ENCODE results near the gene CCND1.
"Not testable (repeated sequence)": the region's sequence is repeated elsewhere in the genome, so short reads cannot be mapped to it uniquely, and the experiment has no call there.

Gene CCND1

DNA sequence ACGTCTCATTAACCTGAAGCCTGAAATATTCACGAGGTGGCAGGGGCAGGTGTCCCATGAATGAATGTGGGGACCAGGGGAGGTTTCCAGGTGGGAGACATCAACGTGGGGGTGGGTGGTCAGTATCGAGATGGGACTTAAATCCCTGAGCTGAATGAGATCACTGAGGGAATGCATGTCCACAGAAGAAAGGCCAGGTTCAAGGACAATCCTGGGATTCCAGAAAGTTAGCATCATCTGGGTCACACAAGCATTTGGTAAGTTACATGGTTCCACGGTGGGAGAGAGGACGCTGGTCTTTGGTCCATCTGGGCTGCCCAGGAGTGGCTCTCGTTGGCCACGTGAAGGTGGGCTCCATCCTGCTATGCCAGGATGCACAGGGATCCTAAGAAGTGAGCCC lies 22.7 kb upstream of the CCND1 start:
- DNase-seq = no peak

DNA sequence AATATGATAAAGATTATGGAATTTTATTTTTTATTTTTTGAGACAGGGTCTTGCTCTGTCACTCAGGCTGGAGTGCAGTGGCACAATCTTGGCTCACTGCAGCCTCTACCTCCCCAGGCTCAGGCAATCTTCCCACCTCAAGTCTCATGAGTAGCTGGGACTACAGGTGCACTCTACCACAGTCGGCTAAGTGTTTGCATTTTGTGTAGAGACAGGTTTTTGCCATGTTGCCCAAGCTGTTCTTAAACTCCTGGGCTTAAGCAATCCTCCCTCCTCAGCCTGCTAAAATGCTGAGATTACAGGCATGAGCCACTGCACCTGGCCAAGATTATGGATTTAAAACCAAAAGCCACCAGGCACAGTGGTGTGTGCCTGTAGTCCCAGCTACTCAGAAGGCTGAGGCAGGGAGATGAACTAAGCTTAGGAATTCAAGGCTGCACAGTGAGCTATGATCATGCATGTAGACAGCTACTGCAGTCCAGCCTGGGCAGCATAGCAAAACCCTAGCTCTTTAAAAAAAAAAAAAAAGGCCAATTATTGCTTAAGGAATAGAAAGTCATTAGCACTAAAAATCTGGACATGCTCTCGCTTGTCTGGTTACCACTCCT lies 20.2 kb upstream of the CCND1 start:
- no peak for DNase-seq

DNA sequence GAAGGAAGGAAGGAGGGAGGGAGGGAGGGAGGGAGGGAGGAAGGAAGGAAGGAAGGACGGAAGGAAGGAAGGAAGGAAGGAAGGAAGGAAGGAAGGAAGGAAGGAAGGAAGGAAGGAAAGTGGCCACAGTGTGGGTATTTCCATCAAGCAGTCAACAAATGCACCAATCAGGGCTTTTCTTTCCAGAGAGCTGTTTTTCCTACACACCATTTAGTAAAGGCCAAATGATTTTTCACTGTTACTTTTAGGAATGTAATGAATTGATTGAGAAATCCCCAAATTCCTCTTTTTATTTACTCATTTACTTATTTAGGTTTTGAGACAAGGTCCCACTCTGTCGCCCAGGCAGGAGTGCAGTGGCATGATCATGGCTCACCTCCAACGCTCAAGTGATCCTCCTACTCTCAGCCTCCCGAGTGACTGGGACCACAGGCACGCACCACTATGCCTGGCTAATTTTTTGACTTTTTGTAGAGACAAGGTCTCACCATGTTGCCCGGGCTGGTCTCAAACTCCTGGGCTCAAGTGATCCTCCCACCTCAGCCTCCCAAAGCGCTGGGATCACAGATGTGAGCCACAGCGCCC lies 18.8 kb upstream of the CCND1 start:
- not testable (repeated sequence) for DNase-seq

- no peak for DNase-seq
These were observed 16.7 kb upstream of the CCND1 start for GRCh38 chr11:69624293-69624692.

DNA sequence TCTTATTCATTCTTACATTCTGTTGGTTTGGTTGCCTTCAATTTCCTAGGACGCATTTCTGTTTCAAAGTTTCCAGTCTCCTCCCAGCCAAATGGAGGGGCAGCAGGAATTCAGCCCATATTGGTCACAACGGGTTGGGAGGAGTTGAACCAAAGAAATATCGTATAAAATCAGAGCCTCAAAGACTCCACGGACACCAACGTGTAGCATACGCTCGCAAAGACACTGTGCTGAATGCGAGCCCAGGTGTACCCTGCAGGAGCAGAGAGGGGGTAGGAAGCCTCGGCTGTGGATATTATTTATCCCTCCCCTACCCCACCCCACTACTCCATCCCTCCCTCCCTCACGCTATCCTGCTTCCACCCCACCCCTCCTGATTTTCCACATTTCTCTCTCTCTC lies 15.5 kb upstream of the CCND1 start:
- no peak for DNase-seq

DNA sequence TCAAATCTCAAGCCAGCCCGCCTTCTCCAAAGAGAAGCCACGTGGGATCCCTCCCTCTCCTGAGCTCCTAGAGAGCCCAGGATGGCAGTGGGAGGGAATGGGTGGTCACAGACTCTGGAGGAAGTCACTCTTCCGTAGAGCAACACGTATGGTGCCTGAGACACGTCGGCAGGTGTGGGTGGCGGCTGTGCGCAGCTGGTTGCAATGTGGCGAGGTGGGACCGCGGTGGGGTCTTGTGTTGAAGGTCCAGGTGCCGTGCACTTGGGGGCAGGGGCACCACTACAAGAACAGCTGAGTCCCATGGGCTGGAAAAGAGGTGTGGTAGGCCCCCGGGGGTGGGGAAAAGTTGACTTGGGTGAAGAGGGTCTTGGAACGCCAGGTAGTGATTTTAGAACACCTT lies 13.4 kb upstream of the CCND1 start:
- DNase-seq = no peak

DNA sequence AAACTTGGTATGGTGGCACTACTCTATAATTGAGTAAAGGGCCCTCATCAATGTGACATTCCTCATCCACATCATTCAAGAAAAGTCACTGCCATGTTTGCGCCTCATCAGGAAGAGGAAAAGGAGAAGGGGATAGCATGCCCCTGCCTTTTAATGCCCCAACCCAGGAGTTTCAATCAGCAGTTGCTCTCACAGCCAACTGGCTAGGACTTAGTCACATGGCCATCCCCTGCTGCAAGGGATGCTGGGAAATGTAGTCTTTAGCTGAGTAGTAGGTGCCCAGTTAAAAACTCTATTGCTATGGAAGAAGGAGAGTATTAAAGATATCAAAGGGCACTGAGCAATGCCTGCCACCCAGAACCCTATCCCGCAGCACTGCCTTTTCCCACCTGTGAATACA lies 10.9 kb upstream of the CCND1 start:
- DNase-seq = no peak

GRCh38 chr11:69630424-69630823 lies 10.5 kb upstream of the CCND1 start:
- no peak for DNase-seq

DNA sequence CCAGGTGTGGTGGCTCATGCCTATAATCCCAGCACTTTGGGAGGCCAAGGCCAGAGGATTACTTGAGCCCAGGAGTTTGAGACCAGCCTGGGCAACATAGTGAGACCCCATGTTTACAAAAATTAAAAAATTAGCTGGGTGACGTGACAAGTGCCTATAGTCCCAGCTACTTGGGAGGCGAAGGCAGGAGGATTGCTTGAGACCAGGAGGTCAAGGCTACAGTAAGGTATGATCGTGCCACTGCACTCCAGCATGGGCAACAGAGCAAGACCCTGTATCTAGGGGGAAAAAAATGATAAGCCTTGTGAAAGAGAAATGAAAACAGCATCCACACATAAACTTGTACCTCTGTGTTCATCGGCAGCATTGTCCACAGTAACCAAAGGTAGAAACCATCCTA lies 8.1 kb upstream of the CCND1 start:
- DNase-seq = no peak

GRCh38 chr11:69634069-69634468 lies 6.9 kb upstream of the CCND1 start:
- DNase-seq = no peak

DNA sequence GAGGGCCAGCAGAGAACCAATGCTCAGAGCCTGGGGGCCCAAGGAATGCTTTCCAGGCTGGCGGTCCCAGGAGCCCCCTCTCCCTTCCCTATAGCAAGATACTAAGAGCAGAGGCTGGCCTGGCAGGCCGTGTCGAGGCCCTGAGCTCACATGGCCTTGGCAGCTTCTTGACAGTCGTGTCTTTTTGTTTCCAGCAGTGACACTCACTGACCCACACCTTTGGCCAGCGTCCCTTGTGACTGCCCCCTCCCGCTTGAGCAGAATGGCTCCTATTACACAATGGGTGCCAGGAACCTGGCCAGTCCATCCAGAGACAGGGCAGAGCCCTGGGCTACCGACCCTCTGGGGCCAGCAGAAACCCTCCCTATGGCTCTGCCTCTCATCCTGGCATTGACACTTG lies 6.4 kb upstream of the CCND1 start:
- no peak for DNase-seq

DNA sequence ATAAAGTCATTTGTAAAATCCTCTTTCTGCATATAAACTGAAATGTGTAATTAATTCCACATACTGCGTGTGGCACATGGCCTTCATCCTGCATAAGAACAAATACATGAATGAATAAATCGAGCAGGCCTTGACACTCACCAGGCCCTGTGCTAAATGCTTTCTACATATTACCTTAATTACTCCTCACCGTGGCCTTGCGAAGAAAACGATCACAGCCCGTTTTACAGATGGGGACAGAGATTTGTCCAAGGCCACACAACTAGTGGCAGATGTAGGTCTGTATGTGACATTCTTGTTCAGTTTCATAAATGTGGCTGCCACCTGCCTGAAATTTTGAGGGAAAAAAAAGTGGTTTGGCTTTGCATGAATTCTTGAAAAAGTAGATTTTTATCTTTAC lies 5.8 kb upstream of the CCND1 start:
- DNase-seq = no peak

- no peak for DNase-seq
These were observed 5.0 kb upstream of the CCND1 start for GRCh38 chr11:69635804-69636511.

DNA sequence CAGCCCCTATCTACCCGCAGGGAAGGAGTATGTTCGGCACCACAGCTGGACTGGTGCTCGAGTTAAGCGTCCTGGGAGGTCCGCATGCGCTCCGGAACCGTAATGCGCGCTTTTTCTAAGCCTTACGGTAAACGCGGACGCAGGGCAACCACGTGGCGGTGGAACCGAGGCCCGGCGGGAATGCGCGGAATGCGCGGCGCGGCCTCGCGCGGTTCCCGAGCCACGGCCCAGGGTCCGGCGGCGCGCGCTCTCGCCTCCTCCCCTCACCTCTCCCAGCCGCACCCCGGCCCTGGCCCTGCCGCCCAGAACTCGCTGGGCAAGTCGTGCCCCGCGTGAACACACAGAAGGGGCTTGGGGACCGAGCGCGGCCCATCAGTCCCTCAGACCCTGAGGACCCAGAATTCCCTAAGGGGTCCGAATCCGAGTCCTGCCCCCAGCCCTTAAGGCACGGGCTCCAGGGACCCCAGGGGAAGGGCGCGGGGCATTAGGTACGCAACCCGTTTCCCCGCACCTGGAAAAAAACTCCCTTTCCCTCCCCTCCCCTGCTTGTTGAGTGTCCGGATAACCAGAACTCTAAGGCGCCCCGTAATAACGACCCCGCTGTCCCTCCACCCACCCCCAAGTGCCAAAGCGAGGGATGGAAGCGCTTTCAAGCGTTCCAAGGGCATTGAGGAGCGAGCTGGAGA lies 4.3 kb upstream of the CCND1 start:
- no peak for DNase-seq

DNA sequence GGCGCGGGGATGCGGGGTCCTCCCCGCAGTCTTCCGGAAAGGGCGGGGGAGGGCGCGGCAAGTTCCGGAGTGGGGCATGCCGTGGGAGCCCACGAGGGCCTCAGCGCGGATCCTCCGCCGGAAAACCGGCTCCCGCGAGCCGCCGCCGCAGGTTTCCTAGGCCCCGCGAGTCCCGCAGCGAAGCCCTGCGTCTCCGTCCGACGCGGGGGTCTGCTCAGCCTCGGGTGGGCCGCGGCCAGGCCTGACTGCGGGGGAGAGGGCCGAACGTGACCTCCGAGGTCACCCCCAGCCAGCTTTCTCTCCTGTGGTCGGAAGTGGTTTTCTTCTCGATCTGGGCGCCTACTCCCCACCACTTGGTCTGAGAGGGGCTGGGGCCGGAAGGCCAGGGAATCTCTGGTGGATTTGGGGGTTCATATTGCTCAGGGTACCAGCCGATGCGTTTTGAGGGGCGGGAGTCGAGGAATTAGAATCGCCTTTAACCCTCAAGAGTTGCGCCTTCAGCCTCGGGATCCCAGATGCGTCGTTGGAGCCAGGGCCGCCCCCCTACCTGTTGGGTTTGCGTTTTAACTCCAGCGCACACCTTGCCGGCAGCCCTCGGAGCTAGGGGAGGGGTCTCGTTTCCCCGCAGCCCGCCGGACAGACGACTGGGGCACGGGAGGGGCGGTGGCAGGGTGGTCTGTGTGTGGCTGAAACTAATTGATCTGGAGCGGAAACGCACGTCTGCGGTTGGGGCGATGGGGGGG lies 3.6 kb upstream of the CCND1 start:
- DNase-seq = no peak

- no peak for DNase-seq
These were observed 2.8 kb upstream of the CCND1 start for GRCh38 chr11:69637941-69638871.

DNA sequence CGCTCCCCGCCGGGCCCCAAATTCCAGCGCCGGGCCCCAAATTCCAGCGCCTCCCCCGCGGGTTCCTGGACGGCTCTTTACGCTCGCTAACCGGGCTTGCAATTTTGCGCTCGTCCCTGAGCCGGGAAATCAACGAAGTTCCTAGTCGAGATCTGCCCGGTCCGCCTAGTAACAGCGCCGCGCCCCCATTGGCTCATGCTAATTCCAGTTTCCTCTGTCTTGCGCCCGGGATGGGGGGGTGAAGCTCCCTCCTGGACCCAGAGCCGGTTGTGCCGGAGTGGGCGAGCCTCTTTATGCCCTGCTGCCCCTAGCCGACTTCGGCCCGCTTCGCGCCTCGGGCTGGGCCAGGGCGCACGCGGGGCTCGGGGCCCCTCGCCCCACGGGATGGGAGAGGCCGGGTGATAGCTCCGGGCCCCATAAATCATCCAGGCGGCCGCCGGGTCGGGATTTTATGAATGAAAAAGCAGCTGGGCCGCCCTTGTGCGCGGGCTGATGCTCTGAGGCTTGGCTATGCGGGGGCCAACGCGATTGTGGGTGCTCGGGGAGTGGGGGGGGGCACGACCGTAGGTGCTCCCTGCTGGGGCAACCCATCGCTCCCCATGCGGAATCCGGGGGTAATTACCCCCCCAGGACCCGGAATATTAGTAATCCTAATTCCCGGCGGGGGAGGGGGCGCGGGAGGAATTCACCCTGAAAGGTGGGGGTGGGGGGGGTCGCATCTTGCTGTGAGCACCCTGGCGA lies 1.8 kb upstream of the CCND1 start:
- DNase-seq = no peak

GRCh38 chr11:69639831-69640230 lies 1.1 kb upstream of the CCND1 start:
- no peak for DNase-seq

- DNase-seq = no peak
These were observed 529 bp upstream of the CCND1 start for GRCh38 chr11:69640260-69640994.

DNA sequence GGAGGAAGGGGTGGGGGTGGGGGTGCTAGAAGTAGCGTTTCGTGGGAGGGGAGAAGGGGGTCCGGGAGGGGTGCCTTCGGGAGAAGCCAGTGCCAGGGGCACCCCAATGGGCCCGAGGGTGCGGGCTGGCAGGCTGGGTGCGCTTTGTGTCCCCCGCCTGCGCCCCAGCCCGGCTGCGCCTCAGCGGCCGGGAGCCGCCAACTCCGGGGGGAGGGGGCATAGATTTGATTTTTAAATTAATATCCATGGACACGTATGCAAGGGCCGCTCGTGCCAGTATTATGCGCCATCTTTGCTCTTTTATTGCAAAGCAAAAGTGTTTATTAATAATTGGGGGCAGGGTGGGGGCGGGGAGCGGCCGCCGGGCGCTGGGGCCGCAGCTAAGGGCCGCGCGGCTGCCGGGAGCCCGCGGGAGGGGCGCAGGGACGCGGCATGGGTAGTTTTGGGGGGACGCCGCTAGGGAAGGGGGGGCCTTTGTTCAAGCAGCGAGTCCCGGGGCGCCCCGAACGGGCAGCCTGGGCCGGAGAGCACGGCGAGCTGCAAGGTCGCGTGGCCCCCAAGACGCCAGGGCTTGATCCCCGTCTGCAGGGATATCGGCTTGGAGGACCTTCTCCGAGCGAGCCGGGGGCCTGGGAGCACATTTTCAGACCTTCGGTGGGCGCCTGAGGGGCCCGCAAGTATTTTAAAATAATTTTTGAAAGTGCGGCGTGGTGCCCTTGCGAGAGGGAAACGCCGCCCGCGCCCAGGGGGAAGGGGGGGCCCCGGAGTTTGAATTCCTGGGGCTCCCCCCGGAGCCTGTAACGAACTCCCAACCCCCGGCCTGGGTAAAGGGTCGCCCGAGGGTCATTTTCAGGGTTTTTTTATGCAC lies 959 bp downstream of the CCND1 start:
- DNase-seq = no peak
